NCI-H526 (cell line): ENCODE measurements around the gene MUCL1.

Source experiments
- DNase-seq, 2 experiments: peaks; one replicate each; lab custom pipeline; 2025; lab: John Stamatoyannopoulos, UW

MUCL1 gene

DNA sequence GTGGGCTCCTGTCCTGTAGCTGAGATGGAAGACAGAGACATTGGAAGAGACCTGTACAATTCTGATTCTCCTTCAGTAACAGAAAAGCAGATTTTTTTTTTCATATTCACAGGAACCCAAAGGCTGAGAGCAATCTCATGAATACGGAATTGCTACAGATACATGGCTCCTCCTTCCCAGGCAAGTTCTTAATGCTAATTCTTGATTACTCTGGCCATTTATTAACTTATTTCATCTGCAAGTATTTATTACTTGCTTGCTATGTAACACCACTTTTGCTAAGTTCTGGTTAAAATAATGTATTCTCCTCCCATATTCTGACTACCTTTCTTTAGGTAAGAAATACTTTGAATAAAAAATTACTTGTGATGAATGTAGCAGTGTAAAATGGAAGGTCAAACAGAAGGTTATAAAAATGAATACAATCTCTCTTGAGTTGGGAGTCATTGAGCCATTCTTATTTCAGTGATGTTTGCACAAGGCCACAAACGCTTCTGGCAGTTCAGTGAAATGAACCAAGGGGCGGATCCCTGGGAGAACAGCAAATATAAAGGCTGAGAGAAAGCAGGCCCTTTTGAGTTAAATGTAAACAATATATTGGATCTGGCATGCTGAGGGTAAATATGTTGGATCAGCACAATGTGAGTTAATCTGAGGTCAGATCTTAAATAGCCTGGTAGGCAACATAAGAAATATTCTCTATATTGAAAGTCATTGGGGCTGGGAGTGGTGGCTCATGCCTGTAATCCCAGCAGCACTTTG is 37.6 kb downstream of the MUCL1 start:
- DNase-seq, result peak; percentile 65 to 66
